Measurements from ENCODE around the gene THSD4.

The THSD4 gene

GRCh38 chr15:71780115-71780976, 665.1 kb downstream of the THSD4 start:
- no peak overlapping the region for H2BK120ac ChIP-seq (ENCODE audit: low read depth, low read length)
- peaks cover 0 to 4% of the 10 kb centered on the region in 2 experiments for H3K27me3 ChIP-seq (ENCODE audit: control insufficient read depth in 1 of 2, insufficient read depth in 1 of 2, low read length in 2 of 2)
- peak overlapping the region; percentile 53 for H3K27ac ChIP-seq (ENCODE audit: low read length, poor library complexity, severe bottlenecking)
- H3K9me3 ChIP-seq (ENCODE audit: control insufficient read depth, low read length): no peaks in the 10 kb centered on the region
- H2BK12ac ChIP-seq (ENCODE audit: low read length in 2 of 2): no peak overlapping the region
- no peak overlapping the region for H2AFZ ChIP-seq (ENCODE audit: low read depth, low read length)
- no peak overlapping the region for H2BK15ac ChIP-seq (ENCODE audit: low read depth, poor library complexity, severe bottlenecking)
- peak; percentile 75 for DNase-seq
- no peak overlapping the region for H3K4ac ChIP-seq (ENCODE audit: low read depth in 1 of 2, low read length in 2 of 2)
- H3K4me2 ChIP-seq (ENCODE audit: low read length, poor library complexity, severe bottlenecking): no peak overlapping the region
- no peak overlapping the region for H3K23ac ChIP-seq (ENCODE audit: low read length in 2 of 2)
- H2AK5ac ChIP-seq (ENCODE audit: low read length, severe bottlenecking): peak overlapping the region; percentile 15
- H3K14ac ChIP-seq (ENCODE audit: low read length in 2 of 2): no peak overlapping the region
- H4K91ac ChIP-seq (ENCODE audit: low read length): no peak overlapping the region
- H3K18ac ChIP-seq (ENCODE audit: low read depth in 1 of 2, low read length in 2 of 2): no peak overlapping the region
- peaks cover 21% of the 10 kb centered on the region for H3K4me1 ChIP-seq (ENCODE audit: control insufficient read depth, insufficient read depth, low read depth, low read length)
- peak overlapping the region; percentile 85 for H3K9ac ChIP-seq (ENCODE audit: low read length)
- no peak overlapping the region for H4K8ac ChIP-seq (ENCODE audit: low read length)
- no peak overlapping the region for H2BK5ac ChIP-seq (ENCODE audit: low read depth, low read length, poor library complexity, severe bottlenecking)
- H3K79me1 ChIP-seq (replicated peaks; ENCODE audit: low read length, poor library complexity, severe bottlenecking): peaks cover 3% of the 10 kb centered on the region
- H3K4me3 ChIP-seq (ENCODE audit: insufficient read depth in 1 of 2, low read depth in 1 of 2, low read length in 2 of 2): peak overlapping the region in 1 of 2 experiments; percentile 45
- peaks cover 3 to 13% of the 10 kb centered on the region in 2 experiments for H3K36me3 ChIP-seq (ENCODE audit: control insufficient read depth in 1 of 2, insufficient read depth in 2 of 2, low read depth in 1 of 2, low read length in 2 of 2)
- WGBS: 11% methylated on average over 9 of the region's 13 CpGs

GRCh38 chr15:71781179-71781964, 666.1 kb downstream of the THSD4 start:
- peaks cover 3% of the 10 kb centered on the region for H3K79me1 ChIP-seq (replicated peaks; ENCODE audit: low read length, poor library complexity, severe bottlenecking)
- peaks cover 3 to 13% of the 10 kb centered on the region in 2 experiments for H3K36me3 ChIP-seq (ENCODE audit: control insufficient read depth in 1 of 2, insufficient read depth in 2 of 2, low read depth in 1 of 2, low read length in 2 of 2)
- H3K9me3 ChIP-seq (ENCODE audit: control insufficient read depth, low read length): no peaks in the 10 kb centered on the region
- H3K4ac ChIP-seq (ENCODE audit: low read depth in 1 of 2, low read length in 2 of 2): no peak overlapping the region
- H3K9ac ChIP-seq (ENCODE audit: low read length): no peak overlapping the region
- H3K27me3 ChIP-seq (ENCODE audit: control insufficient read depth in 1 of 2, insufficient read depth in 1 of 2, low read length in 2 of 2): peaks cover 0 to 4% of the 10 kb centered on the region in 2 experiments
- no peak overlapping the region for H3K14ac ChIP-seq (ENCODE audit: low read length in 2 of 2)
- no peak overlapping the region for H2AFZ ChIP-seq (ENCODE audit: low read depth, low read length)
- H2BK5ac ChIP-seq (ENCODE audit: low read depth, low read length, poor library complexity, severe bottlenecking): no peak overlapping the region
- DNase-seq: no peak
- whole genome bisulfite sequencing: 86% methylated on average over 9 of the region's 9 CpGs
- no peak overlapping the region for H4K91ac ChIP-seq (ENCODE audit: low read length)
- no peak overlapping the region for H3K4me3 ChIP-seq (ENCODE audit: insufficient read depth in 1 of 2, low read depth in 1 of 2, low read length in 2 of 2)
- no peak overlapping the region for H3K18ac ChIP-seq (ENCODE audit: low read depth in 1 of 2, low read length in 2 of 2)
- H3K27ac ChIP-seq (ENCODE audit: low read length, poor library complexity, severe bottlenecking): peak overlapping the region; percentile 66
- no peak overlapping the region for H3K23ac ChIP-seq (ENCODE audit: low read length in 2 of 2)
- no peak overlapping the region for H2BK15ac ChIP-seq (ENCODE audit: low read depth, poor library complexity, severe bottlenecking)
- peaks cover 20% of the 10 kb centered on the region for H3K4me1 ChIP-seq (ENCODE audit: control insufficient read depth, insufficient read depth, low read depth, low read length)
- no peak overlapping the region for H4K8ac ChIP-seq (ENCODE audit: low read length)
- no peak overlapping the region for H2BK12ac ChIP-seq (ENCODE audit: low read length in 2 of 2)
- H3K4me2 ChIP-seq (ENCODE audit: low read length, poor library complexity, severe bottlenecking): no peak overlapping the region
- peak overlapping the region; percentile 12 for H2AK5ac ChIP-seq (ENCODE audit: low read length, severe bottlenecking)
- H2BK120ac ChIP-seq (ENCODE audit: low read depth, low read length): no peak overlapping the region

- WGBS: 90% methylated on average over 6 of the region's 8 CpGs
These were observed 666.6 kb downstream of the THSD4 start for GRCh38 chr15:71781965-71782265.

More at GRCh38 chr15:71781965-71782265, 666.6 kb downstream of the THSD4 start:
- H2BK15ac ChIP-seq (ENCODE audit: low read depth, poor library complexity, severe bottlenecking): no peak overlapping the region
- H2BK12ac ChIP-seq (ENCODE audit: low read length in 2 of 2): no peak overlapping the region
- H3K18ac ChIP-seq (ENCODE audit: low read depth in 1 of 2, low read length in 2 of 2): no peak overlapping the region
- no peak overlapping the region for H3K4me2 ChIP-seq (ENCODE audit: low read length, poor library complexity, severe bottlenecking)
- no peak overlapping the region for H3K23ac ChIP-seq (ENCODE audit: low read length in 2 of 2)
- peaks cover 0 to 4% of the 10 kb centered on the region in 2 experiments for H3K27me3 ChIP-seq (ENCODE audit: control insufficient read depth in 1 of 2, insufficient read depth in 1 of 2, low read length in 2 of 2)
- no peak overlapping the region for H3K14ac ChIP-seq (ENCODE audit: low read length in 2 of 2)
- peak overlapping the region; percentile 12 for H2AK5ac ChIP-seq (ENCODE audit: low read length, severe bottlenecking)
- H2AFZ ChIP-seq (ENCODE audit: low read depth, low read length): no peak overlapping the region
- no peak overlapping the region for H2BK5ac ChIP-seq (ENCODE audit: low read depth, low read length, poor library complexity, severe bottlenecking)
- H3K36me3 ChIP-seq (ENCODE audit: control insufficient read depth in 1 of 2, insufficient read depth in 2 of 2, low read depth in 1 of 2, low read length in 2 of 2): peaks cover 3 to 13% of the 10 kb centered on the region in 2 experiments
- peaks cover 20% of the 10 kb centered on the region for H3K4me1 ChIP-seq (ENCODE audit: control insufficient read depth, insufficient read depth, low read depth, low read length)
- H3K4me3 ChIP-seq (ENCODE audit: insufficient read depth in 1 of 2, low read depth in 1 of 2, low read length in 2 of 2): no peak overlapping the region
- H3K4ac ChIP-seq (ENCODE audit: low read depth in 1 of 2, low read length in 2 of 2): no peak overlapping the region
- H3K79me1 ChIP-seq (replicated peaks; ENCODE audit: low read length, poor library complexity, severe bottlenecking): peaks cover 3% of the 10 kb centered on the region
- no peak overlapping the region for H4K91ac ChIP-seq (ENCODE audit: low read length)
- no peaks in the 10 kb centered on the region for H3K9me3 ChIP-seq (ENCODE audit: control insufficient read depth, low read length)
- no peak overlapping the region for H4K8ac ChIP-seq (ENCODE audit: low read length)
- DNase-seq: no peak
- no peak overlapping the region for H3K27ac ChIP-seq (ENCODE audit: low read length, poor library complexity, severe bottlenecking)
- H2BK120ac ChIP-seq (ENCODE audit: low read depth, low read length): no peak overlapping the region
- no peak overlapping the region for H3K9ac ChIP-seq (ENCODE audit: low read length)
